ENCODE measurements around the gene SMC1B.

DNA sequence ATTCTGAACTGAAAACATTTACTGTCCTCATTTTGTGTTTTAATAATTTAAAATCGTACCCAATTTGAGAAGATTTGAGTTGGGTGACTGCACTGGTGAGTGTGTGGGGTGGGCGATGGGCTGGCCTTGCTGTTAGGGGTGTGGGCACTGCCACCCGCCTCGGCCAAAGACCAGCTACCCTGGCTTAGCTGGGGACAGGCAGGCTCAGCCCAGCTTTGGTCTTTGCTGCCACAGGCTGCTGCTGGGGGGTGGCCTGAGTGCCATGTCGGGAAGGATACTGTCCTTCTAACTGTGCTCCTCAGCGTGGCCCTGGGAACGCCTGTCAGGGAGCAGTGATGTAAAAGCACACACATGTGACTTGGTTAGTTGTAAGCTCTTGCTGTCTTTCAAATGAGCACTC lies 81.4 kb downstream of the SMC1B start:
- TF ChIP-seq POLR2A (IDR thresholded peaks at IDR 0.05; ENCODE audit: control extremely low read depth in 1 of 2, low read depth in 2 of 2, low read length in 2 of 2) (no peak), GABPA (IDR thresholded peaks at IDR 0.05; ENCODE audit: borderline replicate concordance, insufficient read depth, low read length) (no peak), EGR1 (IDR thresholded peaks at IDR 0.05; ENCODE audit: borderline replicate concordance, low read depth, low read length) (no peak), POLR2AphosphoS5 (IDR thresholded peaks at IDR 0.05; ENCODE audit: low read depth, low read length) (no peak), HDAC6 (IDR thresholded peaks at IDR 0.05; ENCODE audit: low read depth, low read length) (no peak), EZH2 (IDR thresholded peaks at IDR 0.05; ENCODE audit: low read depth, low read length, severe bottlenecking) (no peak), RBBP5 (IDR thresholded peaks at IDR 0.05; ENCODE audit: borderline replicate concordance, low read depth, low read length) (no peak), YY1 (IDR thresholded peaks at IDR 0.05; ENCODE audit: low read depth, low read length) (no peak), TCF12 (IDR thresholded peaks at IDR 0.05; ENCODE audit: low read depth, low read length) (no peak), SRF (IDR thresholded peaks at IDR 0.05; ENCODE audit: low read depth, low read length) (no peak), CEBPB (IDR thresholded peaks at IDR 0.05; ENCODE audit: low read depth, low read length) (no peak)
- TF ChIP-seq, protein P1, sequence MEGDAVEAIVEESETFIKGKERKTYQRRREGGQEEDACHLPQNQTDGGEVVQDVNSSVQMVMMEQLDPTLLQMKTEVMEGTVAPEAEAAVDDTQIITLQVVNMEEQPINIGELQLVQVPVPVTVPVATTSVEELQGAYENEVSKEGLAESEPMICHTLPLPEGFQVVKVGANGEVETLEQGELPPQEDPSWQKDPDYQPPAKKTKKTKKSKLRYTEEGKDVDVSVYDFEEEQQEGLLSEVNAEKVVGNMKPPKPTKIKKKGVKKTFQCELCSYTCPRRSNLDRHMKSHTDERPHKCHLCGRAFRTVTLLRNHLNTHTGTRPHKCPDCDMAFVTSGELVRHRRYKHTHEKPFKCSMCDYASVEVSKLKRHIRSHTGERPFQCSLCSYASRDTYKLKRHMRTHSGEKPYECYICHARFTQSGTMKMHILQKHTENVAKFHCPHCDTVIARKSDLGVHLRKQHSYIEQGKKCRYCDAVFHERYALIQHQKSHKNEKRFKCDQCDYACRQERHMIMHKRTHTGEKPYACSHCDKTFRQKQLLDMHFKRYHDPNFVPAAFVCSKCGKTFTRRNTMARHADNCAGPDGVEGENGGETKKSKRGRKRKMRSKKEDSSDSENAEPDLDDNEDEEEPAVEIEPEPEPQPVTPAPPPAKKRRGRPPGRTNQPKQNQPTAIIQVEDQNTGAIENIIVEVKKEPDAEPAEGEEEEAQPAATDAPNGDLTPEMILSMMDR (IDR thresholded peaks at IDR 0.05; ENCODE audit: control extremely low read depth in 1 of 3, insufficient read depth in 1 of 3, low read depth in 1 of 3, low read length in 3 of 3) = no peak
